Liver (tissue), 9 donors: ENCODE measurements around the gene HERPUD2. TPM values are rescaled to one million over a fixed set of nuclear protein-coding genes. Genes with fewer than 3 reads are reported as not detected.

ENCODE experiments used
- DNase-seq: peaks from one replicate; pipeline ENCODE4 v3.0.0-alpha.2; 2017; ENCODE audit warnings: low spot score
- H3K27ac ChIP-seq, 2 donors: one replicate each; pipeline ENCODE4 v1.7.0; 2013; ENCODE audit warnings: inconsistent platforms in 2 of 2, low read length in 2 of 2, control low read depth in 1 of 2, low read depth in 1 of 2, mild to moderate bottlenecking in 1 of 2
- H3K27me3 ChIP-seq, 4 donors: one replicate each; pipeline versions ENCODE4 v1.6.1 to v1.7.0; 2013; ENCODE audit warnings: low read length in 3 of 4, inconsistent platforms in 1 of 4, mild to moderate bottlenecking in 1 of 4, moderate library complexity in 1 of 4; ENCODE audit not compliant: control insufficient read depth in 4 of 4, insufficient read depth in 4 of 4
- H3K36me3 ChIP-seq, 4 donors: one replicate each; pipeline versions ENCODE4 v1.6.1 to v1.7.0; 2013; ENCODE audit warnings: low read length in 3 of 4, mild to moderate bottlenecking in 3 of 4, low read depth in 1 of 4, moderate library complexity in 1 of 4; ENCODE audit not compliant: control insufficient read depth in 4 of 4, insufficient read depth in 3 of 4
- H3K4me1 ChIP-seq, 4 donors: one replicate each; pipeline versions ENCODE4 v1.6.1 to v1.7.0; 2013; ENCODE audit warnings: low read length in 3 of 4, mild to moderate bottlenecking in 3 of 4, moderate library complexity in 1 of 4; ENCODE audit not compliant: control insufficient read depth in 4 of 4, insufficient read depth in 4 of 4
- H3K4me3 ChIP-seq, 3 donors: one replicate each; pipeline versions ENCODE4 v1.6.1 to v1.7.0; 2013; ENCODE audit warnings: low read length in 3 of 3, control low read depth in 1 of 3, low read depth in 1 of 3, mild to moderate bottlenecking in 1 of 3
- H3K9ac ChIP-seq, 2 donors: one replicate each; pipeline ENCODE4 v1.7.0; 2013; ENCODE audit warnings: low read length in 2 of 2, mild to moderate bottlenecking in 2 of 2, moderate library complexity in 2 of 2, control low read depth in 1 of 2, low read depth in 1 of 2
- H3K9me3 ChIP-seq, 4 donors: one replicate each; pipeline versions ENCODE4 v1.6.1 to v1.7.0; 2013; ENCODE audit warnings: low read length in 3 of 4; ENCODE audit not compliant: control insufficient read depth in 4 of 4
- EGR1 ChIP-seq, 2 donors: IDR thresholded peaks; 2 replicates each; pipeline ENCODE4 v1.6.1; 2016 to 2018; ENCODE audit warnings: antibody characterized with exemption in 2 of 2, low read depth in 2 of 2
- FOXA1 ChIP-seq: IDR thresholded peaks from 2 replicates; pipeline ENCODE4 v1.6.1; 2016; ENCODE audit warnings: antibody characterized with exemption
- FOXA2 ChIP-seq: IDR thresholded peaks from 2 replicates; pipeline ENCODE4 v1.6.1; 2016; ENCODE audit warnings: antibody characterized with exemption
- GABPA ChIP-seq, 2 donors: IDR thresholded peaks in 1 of 2; conservative IDR thresholded peaks in 1 of 2; 2 replicates each; pipeline ENCODE4 v1.6.1; 2016; ENCODE audit warnings: antibody characterized with exemption in 2 of 2, mild to moderate bottlenecking in 1 of 2, moderate library complexity in 1 of 2
- HNF4A ChIP-seq, 2 donors: conservative IDR thresholded peaks; 2 replicates each; pipeline ENCODE4 v1.6.1; 2016; ENCODE audit warnings: antibody characterized with exemption in 2 of 2, mild to moderate bottlenecking in 2 of 2
- HNF4G ChIP-seq: IDR thresholded peaks from 2 replicates; pipeline ENCODE4 v1.6.1; 2016; ENCODE audit warnings: antibody characterized with exemption
- JUND ChIP-seq, 2 donors: IDR thresholded peaks; 2 replicates each; pipeline ENCODE4 v1.6.1; 2016; ENCODE audit warnings: antibody characterized with exemption in 2 of 2
- NR2F2 ChIP-seq: IDR thresholded peaks from 2 replicates; pipeline ENCODE4 v1.6.1; 2016; ENCODE audit warnings: antibody characterized with exemption
- RAD21 ChIP-seq, 2 donors: IDR thresholded peaks; 2 replicates each; pipeline ENCODE4 v1.6.1; 2016; ENCODE audit warnings: antibody characterized with exemption in 2 of 2, mild to moderate bottlenecking in 2 of 2
- RXRA ChIP-seq, 2 donors: IDR thresholded peaks; 2 replicates each; pipeline ENCODE4 v1.6.1; 2017 to 2018; ENCODE audit warnings: antibody characterized with exemption in 2 of 2, mild to moderate bottlenecking in 1 of 2
- SP1 ChIP-seq: IDR thresholded peaks from 2 replicates; pipeline ENCODE4 v1.6.1; 2018; ENCODE audit warnings: antibody characterized with exemption, mild to moderate bottlenecking
- TAF1 ChIP-seq: conservative IDR thresholded peaks from 2 replicates; pipeline ENCODE4 v1.6.1; 2016; ENCODE audit warnings: antibody characterized with exemption, mild to moderate bottlenecking
- YY1 ChIP-seq: IDR thresholded peaks from 2 replicates; pipeline ENCODE4 v1.6.1; 2016; ENCODE audit warnings: antibody characterized with exemption, mild to moderate bottlenecking
- WGBS: extraction: QIAGEN DNeasy Blood & Tissue Kit; methylation state at CpG from one replicate; pipeline ENCODE4 v1.1.7; 2013; 5-methylcytosine and 5-hydroxymethylcytosine counted together
- polyA plus RNA-seq, 2 donors: library from polyadenylated mRNA; stranded (reverse) in 1 of 2; unstranded in 1 of 2; fragments of 200-250 nt in 1 of 2; fragments of >200 nt in 1 of 2; fragmentation: Nextera tagmentation in 1 of 2; extraction: Ambion mirVana in 1 of 2; gene quantifications; one replicate each; pipeline versions ENCODE4 v1.2.1 to v1.2.3, GENCODE V29; 2013 to 2015
- total RNA-seq, 2 donors: library from RNA; depleted of rRNA; stranded (reverse); fragments of >200 nt; gene quantifications; one replicate each; pipeline ENCODE4 v1.2.3, GENCODE V29; 2014
- TF ChIP-seq, protein P1 (sequence below): IDR thresholded peaks from 2 replicates; pipeline ENCODE4 v1.6.1; 2016; ENCODE audit warnings: antibody characterized with exemption
- TF ChIP-seq, protein P2 (sequence below): IDR thresholded peaks from 2 replicates; pipeline ENCODE4 v1.6.1; 2016; ENCODE audit warnings: antibody characterized with exemption
- TF ChIP-seq, protein P3 (sequence below): fragments of 150-350 bp; IDR thresholded peaks from 2 replicates; pipeline ENCODE4 v1.5.1; 2017; ENCODE audit warnings: improper control_type of control experiment, low read depth, low read length; ENCODE audit not compliant: missing input control
- TF ChIP-seq, protein P4 (sequence below): IDR thresholded peaks from 2 replicates; pipeline ENCODE4 v1.6.1; 2016; ENCODE audit warnings: antibody characterized with exemption, mild to moderate bottlenecking
- TF ChIP-seq, protein P5 (sequence below): IDR thresholded peaks from 2 replicates; pipeline ENCODE4 v1.6.1; 2016; ENCODE audit warnings: antibody characterized with exemption
- donor health status: healthy.
- donor health status: healthy.
- donor health status: healthy.
- donor health status: healthy.
- donor health status: healthy.

Gene HERPUD2
- total and polyA plus RNA-seq, 4 donors, result 9.7 to 22.0 (median 13.7) TPM

DNA sequence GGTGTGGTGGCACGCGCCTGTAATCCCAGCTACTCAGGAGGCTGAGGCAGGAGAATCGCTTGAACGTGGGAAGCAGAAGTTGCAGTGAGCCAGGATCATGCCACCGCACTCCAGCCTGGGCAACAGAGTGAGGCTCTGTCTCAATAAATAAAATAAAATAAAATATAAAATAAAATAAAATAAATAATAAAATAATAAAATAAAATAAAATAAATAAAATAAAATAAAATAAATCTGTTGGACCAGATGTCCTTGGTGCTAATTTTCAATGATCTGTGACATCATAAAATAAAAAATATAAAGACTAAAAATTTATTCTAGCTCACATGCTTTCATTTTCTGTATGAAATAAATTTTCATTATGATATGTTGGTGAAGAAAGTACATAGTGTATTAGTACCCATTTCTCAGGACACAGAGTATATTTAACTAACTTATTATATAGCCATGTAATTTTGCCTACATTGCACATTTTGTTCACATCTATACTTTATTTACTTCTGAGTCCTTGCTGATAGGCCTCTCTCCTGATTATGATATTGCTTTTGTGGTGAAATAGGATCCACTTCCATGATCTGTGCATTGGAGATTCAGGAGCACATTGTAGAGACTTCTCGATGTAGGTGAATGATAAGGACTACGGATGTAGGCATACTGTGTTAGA is 17.8 kb upstream of the HERPUD2 start:
- no peaks in the 10 kb centered on the region for H3K4me1 ChIP-seq
- H3K4me3 ChIP-seq, result no peak overlapping the region
- DNase-seq, result no peak
- no peaks in the 10 kb centered on the region for H3K36me3 ChIP-seq
- TF ChIP-seq RAD21 (IDR thresholded peaks at IDR 0.05) (no peak), YY1 (no peak)
- TF ChIP-seq, protein P1, sequence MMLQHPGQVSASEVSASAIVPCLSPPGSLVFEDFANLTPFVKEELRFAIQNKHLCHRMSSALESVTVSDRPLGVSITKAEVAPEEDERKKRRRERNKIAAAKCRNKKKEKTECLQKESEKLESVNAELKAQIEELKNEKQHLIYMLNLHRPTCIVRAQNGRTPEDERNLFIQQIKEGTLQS, result no peak
- TF ChIP-seq, protein P2, sequence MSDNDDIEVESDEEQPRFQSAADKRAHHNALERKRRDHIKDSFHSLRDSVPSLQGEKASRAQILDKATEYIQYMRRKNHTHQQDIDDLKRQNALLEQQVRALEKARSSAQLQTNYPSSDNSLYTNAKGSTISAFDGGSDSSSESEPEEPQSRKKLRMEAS, result no peak
- 95% methylated on average over 7 of the region's 7 CpGs for WGBS
- H3K27ac ChIP-seq, result no peak overlapping the region
- H3K9ac ChIP-seq, result no peak overlapping the region
- no peaks in the 10 kb centered on the region for H3K27me3 ChIP-seq
- H3K9me3 ChIP-seq, result no peaks in the 10 kb centered on the region

DNA sequence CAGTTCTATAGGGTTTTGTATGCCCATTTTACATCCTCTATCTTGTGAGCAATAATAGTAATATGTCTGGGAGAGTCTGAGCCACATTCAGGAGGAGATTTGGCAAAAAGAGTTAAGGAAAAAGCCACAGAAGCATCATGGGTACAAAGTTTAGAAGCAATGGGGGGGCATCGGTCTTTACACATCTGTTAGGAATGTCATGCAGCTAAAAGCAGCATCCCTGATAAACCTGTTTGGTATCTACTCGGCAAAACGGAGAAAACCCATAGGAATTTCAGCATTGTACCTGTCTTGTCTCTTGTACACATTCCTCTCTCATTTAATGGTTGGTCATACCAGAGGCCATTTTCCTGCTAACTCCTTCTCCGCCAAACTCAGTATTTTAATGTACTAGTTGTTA is 12.5 kb upstream of the HERPUD2 start:
- Histone ChIP-seq H3K9me3 (no peaks in the 10 kb centered on the region), H3K4me1 (no peaks in the 10 kb centered on the region), H3K27ac (no peak overlapping the region), H3K9ac (no peak overlapping the region), H3K36me3 (no peaks in the 10 kb centered on the region), H3K27me3 (no peaks in the 10 kb centered on the region), H3K4me3 (no peak overlapping the region)
- WGBS, result 70% methylated on average over 4 of the region's 4 CpGs
- no peak for DNase-seq
- no peak for TF ChIP-seq HNF4A (conservative IDR thresholded peaks at IDR 0.05)
- TF ChIP-seq NR2F2, result no peak
- TF ChIP-seq, protein P3, sequence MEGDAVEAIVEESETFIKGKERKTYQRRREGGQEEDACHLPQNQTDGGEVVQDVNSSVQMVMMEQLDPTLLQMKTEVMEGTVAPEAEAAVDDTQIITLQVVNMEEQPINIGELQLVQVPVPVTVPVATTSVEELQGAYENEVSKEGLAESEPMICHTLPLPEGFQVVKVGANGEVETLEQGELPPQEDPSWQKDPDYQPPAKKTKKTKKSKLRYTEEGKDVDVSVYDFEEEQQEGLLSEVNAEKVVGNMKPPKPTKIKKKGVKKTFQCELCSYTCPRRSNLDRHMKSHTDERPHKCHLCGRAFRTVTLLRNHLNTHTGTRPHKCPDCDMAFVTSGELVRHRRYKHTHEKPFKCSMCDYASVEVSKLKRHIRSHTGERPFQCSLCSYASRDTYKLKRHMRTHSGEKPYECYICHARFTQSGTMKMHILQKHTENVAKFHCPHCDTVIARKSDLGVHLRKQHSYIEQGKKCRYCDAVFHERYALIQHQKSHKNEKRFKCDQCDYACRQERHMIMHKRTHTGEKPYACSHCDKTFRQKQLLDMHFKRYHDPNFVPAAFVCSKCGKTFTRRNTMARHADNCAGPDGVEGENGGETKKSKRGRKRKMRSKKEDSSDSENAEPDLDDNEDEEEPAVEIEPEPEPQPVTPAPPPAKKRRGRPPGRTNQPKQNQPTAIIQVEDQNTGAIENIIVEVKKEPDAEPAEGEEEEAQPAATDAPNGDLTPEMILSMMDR, result no peak
- TF ChIP-seq, protein P4, sequence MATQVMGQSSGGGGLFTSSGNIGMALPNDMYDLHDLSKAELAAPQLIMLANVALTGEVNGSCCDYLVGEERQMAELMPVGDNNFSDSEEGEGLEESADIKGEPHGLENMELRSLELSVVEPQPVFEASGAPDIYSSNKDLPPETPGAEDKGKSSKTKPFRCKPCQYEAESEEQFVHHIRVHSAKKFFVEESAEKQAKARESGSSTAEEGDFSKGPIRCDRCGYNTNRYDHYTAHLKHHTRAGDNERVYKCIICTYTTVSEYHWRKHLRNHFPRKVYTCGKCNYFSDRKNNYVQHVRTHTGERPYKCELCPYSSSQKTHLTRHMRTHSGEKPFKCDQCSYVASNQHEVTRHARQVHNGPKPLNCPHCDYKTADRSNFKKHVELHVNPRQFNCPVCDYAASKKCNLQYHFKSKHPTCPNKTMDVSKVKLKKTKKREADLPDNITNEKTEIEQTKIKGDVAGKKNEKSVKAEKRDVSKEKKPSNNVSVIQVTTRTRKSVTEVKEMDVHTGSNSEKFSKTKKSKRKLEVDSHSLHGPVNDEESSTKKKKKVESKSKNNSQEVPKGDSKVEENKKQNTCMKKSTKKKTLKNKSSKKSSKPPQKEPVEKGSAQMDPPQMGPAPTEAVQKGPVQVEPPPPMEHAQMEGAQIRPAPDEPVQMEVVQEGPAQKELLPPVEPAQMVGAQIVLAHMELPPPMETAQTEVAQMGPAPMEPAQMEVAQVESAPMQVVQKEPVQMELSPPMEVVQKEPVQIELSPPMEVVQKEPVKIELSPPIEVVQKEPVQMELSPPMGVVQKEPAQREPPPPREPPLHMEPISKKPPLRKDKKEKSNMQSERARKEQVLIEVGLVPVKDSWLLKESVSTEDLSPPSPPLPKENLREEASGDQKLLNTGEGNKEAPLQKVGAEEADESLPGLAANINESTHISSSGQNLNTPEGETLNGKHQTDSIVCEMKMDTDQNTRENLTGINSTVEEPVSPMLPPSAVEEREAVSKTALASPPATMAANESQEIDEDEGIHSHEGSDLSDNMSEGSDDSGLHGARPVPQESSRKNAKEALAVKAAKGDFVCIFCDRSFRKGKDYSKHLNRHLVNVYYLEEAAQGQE, result no peak
- no peak for TF ChIP-seq EGR1 (IDR thresholded peaks at IDR 0.05; ENCODE audit: low read depth in 2 of 2)
- TF ChIP-seq FOXA2, result no peak
- no peak for TF ChIP-seq GABPA (IDR thresholded peaks at IDR 0.05 in 1 of 2, conservative IDR thresholded peaks at IDR 0.05 in 1 of 2)
- TF ChIP-seq HNF4G, result no peak
- no peak for TF ChIP-seq JUND (IDR thresholded peaks at IDR 0.05)
- TF ChIP-seq, protein P2, result no peak
- no peak for TF ChIP-seq FOXA1
- TF ChIP-seq, protein P5, sequence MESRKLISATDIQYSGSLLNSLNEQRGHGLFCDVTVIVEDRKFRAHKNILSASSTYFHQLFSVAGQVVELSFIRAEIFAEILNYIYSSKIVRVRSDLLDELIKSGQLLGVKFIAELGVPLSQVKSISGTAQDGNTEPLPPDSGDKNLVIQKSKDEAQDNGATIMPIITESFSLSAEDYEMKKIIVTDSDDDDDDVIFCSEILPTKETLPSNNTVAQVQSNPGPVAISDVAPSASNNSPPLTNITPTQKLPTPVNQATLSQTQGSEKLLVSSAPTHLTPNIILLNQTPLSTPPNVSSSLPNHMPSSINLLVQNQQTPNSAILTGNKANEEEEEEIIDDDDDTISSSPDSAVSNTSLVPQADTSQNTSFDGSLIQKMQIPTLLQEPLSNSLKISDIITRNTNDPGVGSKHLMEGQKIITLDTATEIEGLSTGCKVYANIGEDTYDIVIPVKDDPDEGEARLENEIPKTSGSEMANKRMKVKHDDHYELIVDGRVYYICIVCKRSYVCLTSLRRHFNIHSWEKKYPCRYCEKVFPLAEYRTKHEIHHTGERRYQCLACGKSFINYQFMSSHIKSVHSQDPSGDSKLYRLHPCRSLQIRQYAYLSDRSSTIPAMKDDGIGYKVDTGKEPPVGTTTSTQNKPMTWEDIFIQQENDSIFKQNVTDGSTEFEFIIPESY, result no peak
- no peak for TF ChIP-seq SP1
- no peak for TF ChIP-seq RAD21 (IDR thresholded peaks at IDR 0.05)
- TF ChIP-seq, protein P1, result no peak
- TF ChIP-seq RXRA (IDR thresholded peaks at IDR 0.05), result no peak
- TF ChIP-seq YY1, result no peak
- no peak for TF ChIP-seq TAF1
